ENCODE data around the gene CD6.
"Not testable (repeated sequence)": the region's sequence is repeated elsewhere in the genome, so short reads cannot be mapped to it uniquely, and the experiment has no call there.

CD6 gene

GRCh38 chr11:60951904-60952741, 19.4 kb upstream of the CD6 start, which contains the start of gene SLC15A3:
TSS of gene SLC15A3 (minus strand) at chr11:60952176. CDS start at chr11:60951551, 625 bp downstream.
- peak in 1 of 3 experiments; percentile 20 for DNase-seq (ENCODE audit: low read depth in 3 of 3)

DNA sequence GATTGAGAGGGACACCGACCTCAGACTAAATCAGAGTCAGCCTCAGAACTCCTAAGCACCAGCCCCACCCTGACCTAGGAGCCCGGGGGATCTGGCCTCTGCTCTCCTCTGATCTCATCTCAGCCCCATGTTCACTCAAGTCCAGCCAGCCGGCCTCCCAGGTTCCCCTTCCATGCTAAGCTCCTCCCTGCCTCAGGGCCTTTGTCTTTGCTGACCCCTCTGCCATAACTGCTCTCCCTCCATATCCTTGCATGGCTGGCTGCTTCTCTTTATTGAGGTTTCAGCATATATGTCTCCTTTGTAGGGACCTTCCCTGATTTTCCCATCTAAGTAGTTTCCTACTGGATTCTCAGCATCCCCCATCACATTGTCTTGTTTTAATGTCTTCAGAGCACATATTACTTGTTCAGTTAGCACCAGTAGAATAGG, 18.7 kb upstream of the CD6 start:
- DNase-seq (ENCODE audit: low read depth in 3 of 3) = no peak

DNA sequence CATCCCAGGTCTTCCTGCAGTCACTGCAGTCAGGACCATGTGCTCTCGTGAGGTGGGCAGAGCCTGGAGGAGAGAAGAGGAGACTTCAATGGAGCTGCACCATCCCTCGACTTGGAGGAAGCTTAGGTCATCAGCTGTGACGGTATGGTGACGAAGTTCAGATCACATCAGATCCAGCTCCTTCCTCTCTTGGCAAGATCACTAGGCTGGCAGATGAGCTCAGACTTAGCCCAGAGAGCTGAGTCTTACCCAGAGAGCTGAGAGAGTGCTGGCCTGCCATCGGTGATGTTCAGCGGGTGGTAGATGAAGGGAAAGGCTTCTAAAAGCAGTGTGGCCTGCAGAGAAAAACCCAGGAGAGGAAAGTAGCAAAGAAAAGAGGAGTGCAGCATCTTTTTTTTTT, 17.7 kb upstream of the CD6 start:
- no peak for DNase-seq (ENCODE audit: low read depth in 3 of 3)

- no peak for DNase-seq (ENCODE audit: low read depth in 3 of 3)
Observed at GRCh38 chr11:60954421-60954820, 17.1 kb upstream of the CD6 start.

- DNase-seq (ENCODE audit: low read depth in 3 of 3) = no peak
Observed at GRCh38 chr11:60955571-60955970, 15.9 kb upstream of the CD6 start.

DNA sequence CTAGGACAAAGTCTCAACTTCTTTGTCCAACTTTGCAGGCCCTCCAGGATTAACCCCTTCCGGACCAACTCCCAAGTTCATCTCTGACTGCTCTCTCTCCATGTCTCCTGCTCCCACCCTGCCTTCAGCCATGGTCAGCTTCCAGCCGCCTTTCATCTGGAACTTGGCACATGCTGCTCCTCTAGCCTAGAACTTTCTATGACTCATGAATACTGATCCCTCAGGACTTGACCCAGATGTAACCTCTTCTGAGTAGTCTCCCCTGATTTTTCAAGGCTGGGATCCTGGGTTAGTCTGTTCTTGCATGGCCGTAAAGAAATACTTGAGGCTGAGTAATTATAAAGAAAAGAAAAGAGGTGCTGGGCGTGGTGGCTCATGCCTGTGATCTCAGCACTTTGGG, 14.3 kb upstream of the CD6 start:
- no peak for DNase-seq (ENCODE audit: low read depth in 3 of 3)

- no peak for DNase-seq (ENCODE audit: low read depth in 3 of 3)
Observed at GRCh38 chr11:60959431-60959830, 12.0 kb upstream of the CD6 start.

GRCh38 chr11:60960405-60960804, 11.1 kb upstream of the CD6 start:
- no peak for DNase-seq (ENCODE audit: low read depth in 3 of 3)

GRCh38 chr11:60964801-60965200, 6.7 kb upstream of the CD6 start:
- DNase-seq (ENCODE audit: low read depth in 3 of 3) = no peak

DNA sequence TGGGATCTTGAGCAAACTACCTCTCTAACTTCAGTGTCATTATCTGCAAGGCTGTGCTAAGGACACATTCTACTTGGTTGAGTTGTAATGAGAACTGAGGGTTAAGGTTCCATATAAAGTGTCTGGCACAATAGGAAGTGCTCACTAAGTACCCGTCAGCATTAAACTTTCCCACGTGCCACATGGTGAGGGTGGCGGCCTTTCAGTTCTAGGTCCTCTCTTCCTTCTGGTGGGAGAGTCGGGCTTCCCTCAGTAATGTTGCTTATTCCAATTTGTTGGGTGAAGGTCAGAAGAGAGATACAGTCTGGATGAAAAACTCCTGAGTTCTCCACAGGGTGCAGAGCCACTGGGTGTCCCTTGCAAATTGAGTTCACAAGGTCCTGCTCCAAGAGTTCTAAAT, 4.6 kb upstream of the CD6 start:
- no peak for DNase-seq (ENCODE audit: low read depth in 3 of 3)

- DNase-seq (ENCODE audit: low read depth in 3 of 3) = no peak
Observed at GRCh38 chr11:60968223-60968622, 3.3 kb upstream of the CD6 start.

- peak; percentile 71 to 83 (median 71) for DNase-seq (ENCODE audit: low read depth in 3 of 3)
Observed at GRCh38 chr11:60970369-60970774, 1.1 kb upstream of the CD6 start.

DNA sequence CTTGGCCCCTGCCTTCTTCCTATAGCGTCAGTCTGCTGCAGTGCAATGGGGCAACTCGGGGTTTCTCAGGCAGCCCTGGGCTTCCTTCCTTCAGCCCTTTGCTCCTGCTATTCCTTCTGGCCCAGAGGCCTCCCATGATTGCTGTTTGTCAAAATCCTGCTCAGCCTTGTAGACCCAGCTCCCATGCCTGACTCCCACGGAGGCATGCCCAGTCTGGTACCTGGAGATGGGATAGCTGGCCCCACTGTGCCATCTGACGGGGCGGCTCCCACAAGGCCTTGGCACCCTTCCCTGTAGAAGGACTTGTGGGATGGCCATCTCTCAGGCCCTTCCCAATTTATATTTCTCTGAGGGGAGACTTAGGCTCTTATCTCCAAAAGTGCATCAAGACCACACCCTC, 590 bp upstream of the CD6 start:
- DNase-seq (ENCODE audit: low read depth in 3 of 3) = no peak

GRCh38 chr11:60972182-60973030, 926 bp downstream of the CD6 start:
- DNase-seq (ENCODE audit: low read depth in 3 of 3) = no peak

- DNase-seq (ENCODE audit: low read depth in 3 of 3) = no peak
Observed at GRCh38 chr11:60973699-60974098, 2.2 kb downstream of the CD6 start.

GRCh38 chr11:60974316-60974715, 2.8 kb downstream of the CD6 start:
- DNase-seq (ENCODE audit: low read depth in 3 of 3) = not testable (repeated sequence)

GRCh38 chr11:60974726-60975125, 3.2 kb downstream of the CD6 start:
- no peak for DNase-seq (ENCODE audit: low read depth in 3 of 3)

DNA sequence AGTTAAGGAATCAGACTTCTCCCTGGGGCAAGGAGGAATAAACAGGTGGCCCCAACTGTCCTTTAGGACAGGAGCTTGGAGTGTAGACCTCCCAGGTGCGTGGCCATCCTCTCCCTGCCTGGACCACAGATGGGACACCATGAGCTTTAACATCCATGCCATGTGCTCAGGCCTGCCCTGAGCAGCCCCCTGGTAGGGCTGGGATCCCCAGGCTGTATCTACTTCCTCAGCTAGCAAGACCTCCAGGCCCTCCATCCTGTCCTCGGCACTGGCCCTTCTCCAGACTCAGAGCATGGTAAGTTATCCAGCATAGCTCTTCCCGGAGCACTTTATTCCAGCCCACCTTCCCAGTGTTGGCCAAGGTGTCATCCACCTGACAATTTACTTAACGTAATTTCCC, 5.7 kb downstream of the CD6 start:
- DNase-seq (ENCODE audit: low read depth in 3 of 3) = no peak

GRCh38 chr11:60977836-60978235, 6.4 kb downstream of the CD6 start:
- DNase-seq (ENCODE audit: low read depth in 3 of 3) = no peak

DNA sequence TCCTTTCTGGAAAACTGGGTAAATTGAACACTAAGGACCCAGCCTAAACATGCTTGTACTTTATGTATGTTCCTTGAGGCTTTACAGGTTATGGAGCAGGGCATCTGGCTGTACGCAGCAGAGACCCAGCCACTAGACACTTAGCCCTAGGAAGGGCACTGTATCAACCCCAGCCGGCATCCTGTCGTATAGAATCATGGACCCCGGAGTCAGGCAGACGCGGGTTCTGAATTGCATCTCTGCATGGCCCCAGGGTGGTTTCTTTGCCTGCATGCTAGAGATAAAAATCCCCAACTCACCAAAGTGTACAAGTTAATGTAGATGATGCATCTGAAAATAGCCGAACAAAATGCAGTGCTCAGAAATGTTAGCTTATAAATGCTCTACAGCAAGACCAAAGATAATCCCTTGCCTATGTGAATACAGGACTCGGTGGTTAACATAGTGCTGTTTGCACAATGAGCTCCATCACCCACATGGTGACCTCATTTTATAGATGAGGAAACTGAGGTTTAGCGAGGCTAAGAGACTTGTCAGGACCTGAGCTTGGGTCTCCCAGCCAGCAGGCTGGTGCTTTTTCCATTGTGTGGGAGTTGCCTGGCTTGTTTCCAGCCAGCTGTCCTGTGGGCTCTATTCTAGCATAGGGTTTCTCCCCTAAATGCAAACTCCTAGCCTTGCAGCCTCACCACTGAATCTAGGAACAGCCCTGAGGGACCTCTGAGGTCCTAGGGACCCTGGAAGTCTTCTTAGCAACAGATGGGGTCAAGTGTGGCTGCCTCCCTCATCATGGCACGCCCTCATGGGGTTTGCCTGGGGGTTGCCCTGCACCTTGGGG, 7.3 kb downstream of the CD6 start:
- peak in 2 of 3 experiments; percentile 63 to 88 for DNase-seq (ENCODE audit: low read depth in 3 of 3)

DNA sequence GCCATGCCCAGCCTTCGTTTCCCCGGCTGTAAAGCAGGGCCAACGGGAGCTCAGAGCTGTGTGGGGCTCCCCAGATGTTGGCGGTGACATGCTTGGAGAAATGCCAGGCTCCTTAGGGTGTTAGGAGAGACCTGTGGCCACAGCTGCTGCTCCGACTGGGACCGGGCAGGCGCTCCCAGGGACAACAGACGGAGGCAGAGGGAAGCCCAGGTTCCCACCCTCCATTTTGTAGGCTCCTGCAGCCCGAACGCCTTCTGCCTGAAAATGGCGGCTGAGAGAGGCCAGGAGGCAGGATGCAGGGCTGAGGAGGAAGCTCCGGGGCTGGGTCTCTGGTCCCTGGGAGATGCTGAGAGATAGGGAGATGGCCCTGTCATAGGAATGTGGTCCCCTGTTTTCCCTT, 10.0 kb downstream of the CD6 start:
- no peak for DNase-seq (ENCODE audit: low read depth in 3 of 3)

DNA sequence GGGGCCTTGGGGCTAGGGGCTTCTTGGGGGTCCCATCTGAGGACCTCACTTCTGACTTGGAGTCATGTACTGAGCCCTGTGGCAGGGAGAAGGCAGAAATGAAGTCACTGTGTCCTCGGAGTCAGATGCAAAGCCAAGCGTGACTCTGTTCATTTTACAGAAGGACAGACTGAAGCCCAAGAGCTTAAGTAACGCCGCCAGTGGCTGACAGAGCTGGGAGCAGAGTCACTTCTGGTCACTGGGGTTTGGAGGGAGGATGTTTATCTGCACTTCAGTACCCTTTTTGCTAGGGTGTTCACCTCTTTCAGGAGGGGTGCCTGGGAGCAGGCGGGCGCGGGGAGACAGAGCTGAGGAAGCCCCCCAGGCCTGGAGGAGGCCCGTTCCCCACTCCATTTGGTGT, 10.7 kb downstream of the CD6 start:
- no peak for DNase-seq (ENCODE audit: low read depth in 3 of 3)
